ENCODE data around the gene FNDC8.
"Not testable (repeated sequence)": the region's sequence is repeated elsewhere in the genome, so short reads cannot be mapped to it uniquely, and the experiment has no call there.

Gene FNDC8

GRCh38 chr17:35095741-35096140 is 25.7 kb upstream of the FNDC8 start:
- no peak for DNase-seq

- DNase-seq = no peak
These were observed 23.6 kb upstream of the FNDC8 start for GRCh38 chr17:35097776-35098175.

- no peak for DNase-seq
These were observed 21.5 kb upstream of the FNDC8 start for GRCh38 chr17:35099908-35100307.

GRCh38 chr17:35101036-35101435 is 20.4 kb upstream of the FNDC8 start:
- no peak for DNase-seq

- no peak for DNase-seq
These were observed 19.7 kb upstream of the FNDC8 start for GRCh38 chr17:35101725-35102124.

GRCh38 chr17:35103271-35103670 is 18.1 kb upstream of the FNDC8 start:
- no peak for DNase-seq

GRCh38 chr17:35104844-35105450 is 16.5 kb upstream of the FNDC8 start:
- DNase-seq = no peak

- DNase-seq = not testable (repeated sequence)
These were observed 10.6 kb upstream of the FNDC8 start for GRCh38 chr17:35110791-35111190.

- no peak for DNase-seq
These were observed 4.6 kb upstream of the FNDC8 start for GRCh38 chr17:35116845-35117244.

- peak; percentile 15 for DNase-seq
These were observed 3.4 kb upstream of the FNDC8 start for GRCh38 chr17:35117984-35118383.

- DNase-seq = peak; percentile 76
These were observed 1.8 kb upstream of the FNDC8 start, which contains the start of gene RAD51D for GRCh38 chr17:35119370-35120165. Gene RAD51D, minus strand, starts transcription at chr17:35119860. Its CDS starts 247 bp downstream, at chr17:35119613.

- DNase-seq = no peak
These were observed 6.5 kb downstream of the FNDC8 start for GRCh38 chr17:35127751-35128514.

- DNase-seq = no peak
These were observed 7.9 kb downstream of the FNDC8 start for GRCh38 chr17:35129154-35129972.

GRCh38 chr17:35129973-35130351 is 8.5 kb downstream of the FNDC8 start:
- DNase-seq = no peak

GRCh38 chr17:35130392-35130791 is 9.0 kb downstream of the FNDC8 start:
- DNase-seq = no peak

GRCh38 chr17:35132099-35132498 is 10.7 kb downstream of the FNDC8 start:
- DNase-seq = no peak

GRCh38 chr17:35132816-35133550 is 11.6 kb downstream of the FNDC8 start:
- no peak for DNase-seq

- DNase-seq = no peak
These were observed 13.9 kb downstream of the FNDC8 start for GRCh38 chr17:35135322-35135721.

GRCh38 chr17:35138218-35138617 is 16.8 kb downstream of the FNDC8 start:
- DNase-seq = no peak

- peak; percentile 83 for DNase-seq
These were observed 20.5 kb downstream of the FNDC8 start, which contains the start of gene NLE1 for GRCh38 chr17:35141681-35142466. Gene NLE1, minus strand, starts transcription at chr17:35142303. Its CDS starts 28 bp downstream, at chr17:35142275.

GRCh38 chr17:35142467-35142796 is 21.0 kb downstream of the FNDC8 start:
- DNase-seq = no peak
